IPS-18a (cell line): ENCODE results near the gene WDFY4.
"Not testable (repeated sequence)": the region's sequence is repeated elsewhere in the genome, so short reads cannot be mapped to it uniquely, and the experiment has no call there.

ENCODE experiments used
- H3K27ac ChIP-seq: one replicate; pipeline ENCODE4 v1.5.1; 2013; ENCODE audit warnings: low read length
- H3K27me3 ChIP-seq: one replicate; pipeline ENCODE4 v1.6.1; 2013; ENCODE audit warnings: mild to moderate bottlenecking, low read length; ENCODE audit not compliant: control insufficient read depth, insufficient read depth
- H3K36me3 ChIP-seq: one replicate; pipeline ENCODE4 v1.6.1; 2013; ENCODE audit warnings: low read depth, low read length; ENCODE audit not compliant: control insufficient read depth
- H3K4me1 ChIP-seq: one replicate; pipeline ENCODE4 v1.6.1; 2013; ENCODE audit warnings: low read depth, low read length; ENCODE audit not compliant: control insufficient read depth
- H3K4me3 ChIP-seq: one replicate; pipeline ENCODE4 v1.5.1; 2013; ENCODE audit warnings: low read length
- H3K9ac ChIP-seq: one replicate; pipeline ENCODE4 v1.6.1; 2013; ENCODE audit warnings: mild to moderate bottlenecking, low read length, moderate library complexity
- H3K9me3 ChIP-seq: one replicate; pipeline ENCODE4 v1.6.1; 2013; ENCODE audit warnings: low read depth, low read length; ENCODE audit not compliant: control insufficient read depth

Gene WDFY4

GRCh38 chr10:48684792-48685623, at the start of gene WDFY4:
WDFY4 (plus strand) TSS chr10:48684873; CDS start chr10:48709733, 24,860 bp downstream.
- Histone ChIP-seq H3K27me3 (no peaks in the 10 kb centered on the region), H3K4me1 (no peaks in the 10 kb centered on the region), H3K27ac (no peak within 1 kb of the TSS), H3K9me3 (no peaks in the 10 kb centered on the region), H3K36me3 (no peaks in the 10 kb centered on the region), H3K9ac (no peak within 1 kb of the TSS), H3K4me3 (no peak within 1 kb of the TSS)

GRCh38 chr10:48634984-48635557, 49.6 kb upstream of the WDFY4 start:
- Histone ChIP-seq H3K27ac (no peak overlapping the region), H3K9ac (no peak overlapping the region), H3K9me3 (no peaks in the 10 kb centered on the region), H3K36me3 (no peaks in the 10 kb centered on the region), H3K27me3 (no peaks in the 10 kb centered on the region), H3K4me3 (no peak overlapping the region), H3K4me1 (no peaks in the 10 kb centered on the region)

GRCh38 chr10:48636231-48636630, 48.4 kb upstream of the WDFY4 start:
- Histone ChIP-seq H3K9me3 (no peaks in the 10 kb centered on the region), H3K27me3 (no peaks in the 10 kb centered on the region), H3K4me1 (no peaks in the 10 kb centered on the region), H3K4me3 (no peak overlapping the region), H3K27ac (no peak overlapping the region), H3K9ac (no peak overlapping the region), H3K36me3 (no peaks in the 10 kb centered on the region)

- Histone ChIP-seq H3K9me3 (no peaks in the 10 kb centered on the region), H3K9ac (no peak overlapping the region), H3K4me3 (no peak overlapping the region), H3K27me3 (no peaks in the 10 kb centered on the region), H3K36me3 (no peaks in the 10 kb centered on the region), H3K4me1 (no peaks in the 10 kb centered on the region), H3K27ac (no peak overlapping the region)
These were observed 47.8 kb upstream of the WDFY4 start for GRCh38 chr10:48636901-48637300.

GRCh38 chr10:48638158-48638557, 46.5 kb upstream of the WDFY4 start:
- no peaks in the 10 kb centered on the region for H3K9me3 ChIP-seq
- H3K4me1 ChIP-seq = no peaks in the 10 kb centered on the region
- H3K9ac ChIP-seq = no peak overlapping the region
- no peaks in the 10 kb centered on the region for H3K36me3 ChIP-seq
- H3K27me3 ChIP-seq = no peaks in the 10 kb centered on the region
- H3K4me3 ChIP-seq = no peak overlapping the region
- no peak overlapping the region for H3K27ac ChIP-seq

DNA sequence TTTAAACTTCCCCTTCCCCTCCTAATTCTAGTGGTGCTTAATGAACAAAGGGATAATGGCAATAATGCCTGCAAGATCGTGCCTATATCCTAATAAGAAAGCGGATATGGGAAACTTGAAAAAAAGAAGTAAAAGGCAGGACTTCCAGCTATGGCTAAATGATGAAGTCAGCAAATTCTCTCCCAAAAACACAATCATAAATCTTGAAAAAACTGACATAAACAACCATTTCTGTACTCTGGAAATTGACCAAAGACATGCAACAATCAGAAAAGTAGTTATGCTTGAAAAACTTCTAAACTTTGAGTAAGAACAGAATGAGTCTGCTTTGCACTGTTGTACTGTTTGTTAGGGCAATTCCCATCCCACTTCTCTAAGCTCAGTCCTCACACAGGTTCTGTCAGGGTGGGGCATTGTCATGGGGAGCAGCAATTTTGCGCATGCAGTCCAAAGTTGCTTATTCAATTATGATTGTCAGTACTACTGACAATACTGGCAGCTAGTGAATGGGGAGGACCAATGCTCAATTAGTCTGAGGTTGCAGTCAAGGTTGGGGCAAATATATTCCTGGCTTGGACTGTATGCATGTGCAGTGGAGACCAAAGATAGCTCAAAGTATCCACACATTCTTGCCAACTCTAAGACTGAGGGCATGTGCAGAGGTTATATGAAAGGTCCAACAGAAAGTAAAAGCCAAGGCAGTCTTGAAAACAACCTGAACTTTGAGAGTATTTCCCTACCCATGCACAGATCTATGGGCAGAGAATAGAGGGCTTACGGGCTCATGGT, 45.7 kb upstream of the WDFY4 start:
- H3K27me3 ChIP-seq = no peaks in the 10 kb centered on the region
- no peaks in the 10 kb centered on the region for H3K9me3 ChIP-seq
- H3K27ac ChIP-seq = no peak overlapping the region
- H3K4me1 ChIP-seq = no peaks in the 10 kb centered on the region
- H3K4me3 ChIP-seq = no peak overlapping the region
- H3K36me3 ChIP-seq = no peaks in the 10 kb centered on the region
- H3K9ac ChIP-seq = no peak overlapping the region

DNA sequence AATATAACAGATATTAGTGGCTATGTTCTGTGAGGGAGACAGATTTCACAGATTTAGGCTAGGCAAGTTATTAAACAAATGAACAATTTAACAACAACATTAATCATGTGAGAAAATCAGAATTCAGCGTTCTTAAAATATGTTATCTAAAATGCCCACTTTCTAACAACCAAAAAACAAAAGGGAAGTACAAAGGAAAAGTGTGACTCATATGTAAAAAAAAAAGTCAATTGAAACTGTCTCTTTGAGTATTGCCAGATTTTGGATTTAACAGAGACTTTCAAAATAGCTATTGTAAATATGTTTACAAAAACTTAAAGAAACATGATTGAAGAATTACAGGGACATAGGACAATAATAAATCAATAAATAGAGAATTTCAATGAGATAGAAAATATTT, 45.0 kb upstream of the WDFY4 start:
- H3K36me3 ChIP-seq = no peaks in the 10 kb centered on the region
- H3K4me1 ChIP-seq = no peaks in the 10 kb centered on the region
- no peak overlapping the region for H3K4me3 ChIP-seq
- H3K27me3 ChIP-seq = no peaks in the 10 kb centered on the region
- no peak overlapping the region for H3K9ac ChIP-seq
- no peaks in the 10 kb centered on the region for H3K9me3 ChIP-seq
- no peak overlapping the region for H3K27ac ChIP-seq

- H3K9me3 ChIP-seq = no peaks in the 10 kb centered on the region
- H3K27me3 ChIP-seq = no peaks in the 10 kb centered on the region
- no peak overlapping the region for H3K4me3 ChIP-seq
- H3K27ac ChIP-seq = no peak overlapping the region
- H3K4me1 ChIP-seq = no peaks in the 10 kb centered on the region
- no peak overlapping the region for H3K9ac ChIP-seq
- no peaks in the 10 kb centered on the region for H3K36me3 ChIP-seq
These were observed 44.3 kb upstream of the WDFY4 start for GRCh38 chr10:48640326-48640725.

DNA sequence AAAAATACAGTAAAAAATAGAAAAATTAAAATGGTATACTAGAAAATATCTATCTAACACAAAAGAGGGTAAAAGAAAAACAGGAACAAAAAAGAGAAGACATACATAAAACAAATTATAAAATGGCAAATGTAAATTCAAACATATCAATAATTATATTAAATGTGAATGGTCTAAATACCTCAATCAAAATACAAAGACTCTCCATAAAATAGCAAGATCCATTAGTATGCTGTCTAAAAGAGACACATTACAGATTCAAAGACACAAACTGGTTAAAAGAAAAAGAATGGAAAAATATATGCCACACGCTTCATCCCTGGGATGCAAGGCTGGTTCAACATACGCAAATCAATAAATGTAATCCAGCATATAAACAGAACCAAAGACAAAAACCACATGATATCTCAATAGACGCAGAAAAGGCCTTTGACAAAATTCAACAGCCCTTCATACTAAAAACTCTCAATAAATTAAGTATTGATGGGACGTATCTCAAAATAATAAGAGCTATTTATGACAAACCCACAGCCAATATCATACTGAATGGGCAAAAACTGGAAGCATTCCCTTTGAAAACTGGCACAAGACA, 43.5 kb upstream of the WDFY4 start:
- H3K4me3 ChIP-seq, H3K4me1 ChIP-seq, H3K36me3 ChIP-seq, H3K9ac ChIP-seq, H3K27me3 ChIP-seq, H3K9me3 ChIP-seq, H3K27ac ChIP-seq: not testable (repeated sequence)

DNA sequence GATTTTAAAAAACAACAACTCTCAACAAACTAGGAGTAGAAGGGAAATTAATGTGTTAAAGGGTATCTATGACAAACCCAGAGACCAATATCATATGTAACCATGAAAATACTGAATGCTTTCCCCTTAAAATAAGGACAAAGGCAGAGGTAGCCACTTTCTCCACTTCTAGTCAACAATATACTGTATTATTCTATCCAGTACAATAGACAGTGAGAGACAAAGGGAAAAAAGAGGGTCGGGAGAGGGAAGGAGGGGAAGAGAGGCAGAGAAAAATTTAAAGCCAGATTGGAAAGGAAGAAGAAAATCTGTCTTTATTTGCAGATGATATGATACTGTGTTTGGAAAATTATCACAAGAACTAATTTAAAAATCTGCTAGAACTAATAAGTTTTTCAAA, 39.1 kb upstream of the WDFY4 start:
- H3K4me1 ChIP-seq = no peaks in the 10 kb centered on the region
- H3K27ac ChIP-seq = no peak overlapping the region
- no peak overlapping the region for H3K4me3 ChIP-seq
- no peaks in the 10 kb centered on the region for H3K36me3 ChIP-seq
- no peak overlapping the region for H3K9ac ChIP-seq
- no peaks in the 10 kb centered on the region for H3K27me3 ChIP-seq
- no peaks in the 10 kb centered on the region for H3K9me3 ChIP-seq

GRCh38 chr10:48647073-48647472, 37.6 kb upstream of the WDFY4 start:
- H3K9me3 ChIP-seq, H3K27ac ChIP-seq, H3K27me3 ChIP-seq, H3K9ac ChIP-seq, H3K4me1 ChIP-seq, H3K4me3 ChIP-seq, H3K36me3 ChIP-seq: not testable (repeated sequence)
